Measurements from ENCODE around the gene PRG2.

DNA sequence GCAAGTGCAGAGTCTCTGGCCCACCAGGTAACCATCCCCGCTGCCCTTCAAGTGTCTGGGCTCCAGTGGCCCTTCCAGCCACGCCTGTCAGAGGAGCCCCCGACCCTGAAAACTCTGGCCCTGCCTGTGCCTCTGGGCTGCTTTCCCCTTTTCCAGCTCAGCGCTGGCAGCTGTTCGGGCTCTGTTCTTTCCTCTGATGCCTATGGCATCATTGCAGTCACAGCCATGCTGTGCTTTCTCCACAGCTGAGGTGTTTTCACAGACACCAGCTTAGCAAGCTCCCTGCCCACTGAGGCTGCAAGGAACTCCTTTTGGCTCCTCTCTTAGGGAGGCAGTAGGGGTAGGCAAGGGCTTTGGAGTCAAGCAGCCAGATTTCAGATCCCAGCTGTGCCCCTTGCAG, 31.1 kb downstream of the PRG2 start:
- TF ChIP-seq CTCF (IDR thresholded peaks at IDR 0.05) (no peak), EP300 (IDR thresholded peaks at IDR 0.05) (no peak), POLR2A (IDR thresholded peaks at IDR 0.05) (no peak), POLR2AphosphoS5 (IDR thresholded peaks at IDR 0.05) (no peak)

Data from upper lobe of left lung (tissue), 4 donors.